HL-60/S4 treated with phorbol 12-myristate 13-acetate at 8.2 ng/mL for 4 days and 3 days (cell line): ENCODE results near the gene ZNF584.
"Not testable (repeated sequence)": the region's sequence is repeated elsewhere in the genome, so short reads cannot be mapped to it uniquely, and the experiment has no call there.

Source experiments
- in situ Hi-C: fragments of 300-500 bp; cut with MboI; formaldehyde crosslinking; loops from 2 replicates; pipeline ENCODE4 v1.15.0; 2022; ENCODE audit warnings: low sequenced_read_pairs

The ZNF584 gene

DNA sequence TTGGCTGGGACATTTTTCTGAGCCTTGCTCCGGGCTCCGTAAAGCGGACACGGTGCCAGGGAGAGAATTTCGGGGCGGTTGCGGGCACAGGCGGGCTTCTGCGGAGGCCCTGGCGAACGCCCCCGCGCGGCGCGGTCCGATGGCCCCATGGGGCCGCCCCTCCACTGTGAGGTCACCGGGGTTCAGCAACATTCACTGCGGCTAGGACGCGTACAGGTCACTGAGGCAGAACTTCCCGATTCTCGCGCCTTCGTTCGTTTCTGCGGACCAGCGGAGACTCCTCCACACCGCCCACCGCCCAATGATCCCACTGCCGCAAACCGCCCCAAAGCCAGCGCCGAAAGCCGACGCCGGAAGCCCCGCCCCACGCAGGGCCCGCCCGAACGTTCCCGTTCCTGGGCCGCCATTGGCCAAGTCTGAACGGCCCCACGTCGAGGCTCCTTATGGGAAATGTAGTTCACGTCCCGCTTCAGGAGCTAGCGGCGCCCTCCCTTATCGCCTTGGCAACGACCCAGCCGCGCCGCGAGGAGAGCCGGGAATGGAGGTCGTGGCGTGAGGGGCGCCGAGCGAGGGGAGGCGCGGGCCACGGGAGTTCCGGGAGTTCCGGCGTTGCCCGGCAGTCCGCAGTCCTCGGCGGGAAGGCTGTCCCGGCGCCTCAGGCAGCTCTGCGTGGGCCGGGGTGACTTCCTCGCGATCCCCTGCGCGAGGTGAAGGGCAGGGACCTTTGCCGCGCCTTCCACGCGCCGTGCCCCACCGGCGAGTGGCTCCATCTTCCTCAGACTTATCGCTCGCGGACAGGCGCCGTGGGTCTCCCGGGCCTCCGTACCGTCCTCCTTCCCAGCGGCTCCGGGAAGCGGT lies at the start of gene ZNF584:
Gene ZNF584 (plus strand): TSS at position 498 of the 858 bp plus-strand sequence. CDS start 499 bp downstream, outside the sequence.
- in situ Hi-C loops = no loop called here

GRCh38 chr19:58361900-58362271 lies 46.6 kb upstream of the ZNF584 start:
- in situ Hi-C loops = no loop called here

- in situ Hi-C loops = no loop called here
These were observed 46.0 kb upstream of the ZNF584 start, which contains the start of gene ZNF497 for GRCh38 chr19:58362272-58362994. Gene ZNF497 (minus strand): TSS chr19:58362751. CDS start chr19:58357635, 5,116 bp downstream.

GRCh38 chr19:58364146-58364545 lies 44.3 kb upstream of the ZNF584 start:
- in situ Hi-C loops = no loop called here

GRCh38 chr19:58366585-58367430 lies 41.6 kb upstream of the ZNF584 start:
- in situ Hi-C loops = no loop called here

GRCh38 chr19:58367698-58368454 lies 40.6 kb upstream of the ZNF584 start:
- in situ Hi-C loops = no loop called here

DNA sequence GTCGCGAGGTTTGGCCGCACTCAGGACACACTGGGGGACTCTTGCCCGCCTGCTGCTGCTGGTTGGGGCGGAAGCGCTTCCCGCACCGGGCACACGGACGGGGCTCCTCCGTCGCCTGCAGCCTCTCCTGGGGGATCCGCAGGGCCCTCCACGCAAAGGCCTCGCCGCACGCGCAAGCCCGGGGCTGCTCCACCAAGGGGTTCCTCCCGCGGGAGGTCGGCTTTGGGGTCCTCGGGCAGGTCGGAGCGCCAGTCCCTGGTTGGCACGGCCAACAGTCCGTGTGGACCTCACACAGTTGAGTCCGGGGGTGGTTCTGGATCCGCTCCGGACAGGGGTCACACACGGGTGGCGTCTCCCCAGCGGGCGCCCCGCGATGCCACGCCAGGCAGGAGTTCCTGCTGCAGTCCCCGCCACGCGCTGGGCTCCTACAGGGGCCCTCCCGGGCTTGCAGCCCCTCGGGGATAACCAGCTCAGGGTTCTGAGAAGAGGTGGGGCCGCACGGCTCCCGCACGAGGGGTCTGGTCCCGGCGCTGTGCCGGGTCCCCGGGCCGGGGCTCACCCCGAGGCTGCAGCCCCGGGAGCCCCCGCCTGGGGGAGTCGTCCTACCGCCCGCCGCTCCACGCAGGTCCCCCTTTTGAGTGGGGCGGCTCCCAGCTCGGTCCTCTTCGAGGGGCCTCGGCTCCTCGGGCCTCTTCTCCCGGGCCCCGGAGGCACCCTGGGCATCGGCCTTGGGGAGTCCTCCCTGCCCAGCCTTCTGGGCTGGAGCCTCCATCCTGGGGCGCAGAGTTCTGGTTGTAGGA lies 39.7 kb upstream of the ZNF584 start:
- in situ Hi-C loops = no loop called here

GRCh38 chr19:58372311-58373133 lies 35.9 kb upstream of the ZNF584 start:
- in situ Hi-C loops = no loop called here

DNA sequence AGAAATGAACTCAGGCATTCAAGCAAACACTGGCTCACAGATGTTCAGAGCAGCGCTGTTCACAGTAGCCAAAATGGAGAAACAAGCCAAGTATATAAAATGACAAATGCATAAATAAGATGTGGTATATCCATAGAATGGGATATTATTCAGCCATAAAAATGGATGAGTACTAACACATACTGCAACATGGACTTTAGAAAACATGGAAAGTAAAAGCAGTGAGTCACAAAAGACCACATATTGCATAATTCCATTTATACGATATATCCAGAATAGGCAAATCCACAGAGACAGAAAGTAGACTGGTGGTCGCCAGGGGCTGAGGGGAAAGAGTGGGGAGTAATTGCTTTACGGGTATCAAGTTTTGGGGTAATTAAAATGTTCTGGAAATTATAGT lies 34.2 kb upstream of the ZNF584 start:
- in situ Hi-C loops = no loop called here

GRCh38 chr19:58376724-58377123 lies 31.7 kb upstream of the ZNF584 start:
- in situ Hi-C loops = not testable (repeated sequence)

DNA sequence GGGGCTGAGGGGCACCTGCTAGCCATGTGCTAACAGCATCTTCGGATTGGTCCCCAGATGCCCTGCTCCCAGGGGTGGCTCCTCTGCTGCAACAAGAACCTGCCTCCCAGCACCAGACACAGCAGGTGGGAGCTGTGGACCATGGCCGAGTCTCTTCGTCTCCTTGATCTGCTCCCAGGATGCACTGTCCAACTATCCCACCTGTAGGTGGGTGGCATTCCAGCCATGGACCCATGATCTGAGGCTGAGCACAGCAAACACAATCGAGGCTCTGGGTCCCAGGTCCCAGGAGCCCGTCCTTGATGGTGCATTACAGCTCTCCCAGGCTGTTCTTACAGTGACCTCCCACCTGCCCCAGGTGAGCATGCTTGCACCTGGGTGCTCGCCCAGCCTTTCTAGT lies 29.2 kb upstream of the ZNF584 start:
- in situ Hi-C loops = no loop called here

DNA sequence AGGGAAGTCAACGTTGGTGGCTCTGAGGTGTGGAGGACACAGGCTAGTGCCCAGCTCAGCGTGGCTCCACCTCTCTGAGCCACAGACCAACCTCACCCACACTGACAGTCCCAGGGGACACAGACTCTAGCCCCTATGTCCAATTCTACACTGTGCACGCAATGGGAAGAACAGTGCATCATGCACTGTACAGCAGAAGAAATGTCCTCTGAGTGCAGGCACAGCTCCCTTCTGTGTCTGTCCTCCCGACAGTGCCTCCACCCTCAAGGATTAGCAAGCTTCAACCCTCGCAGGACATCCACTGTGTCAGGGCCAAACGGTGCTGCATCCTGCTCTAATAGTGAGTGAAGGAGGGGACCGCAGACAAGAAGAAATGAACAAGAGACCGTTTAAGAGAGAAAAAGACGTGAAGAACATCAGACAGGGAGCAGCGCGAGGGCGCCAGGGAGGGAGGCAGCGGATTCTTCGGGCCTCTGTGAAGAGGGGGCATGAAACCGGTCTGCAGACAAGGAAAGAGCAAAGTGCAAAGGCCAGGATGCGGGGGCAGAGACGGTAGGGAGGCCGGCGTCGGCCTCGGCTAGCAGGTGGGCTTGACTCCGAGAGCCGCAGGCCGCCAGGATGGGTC lies 28.3 kb upstream of the ZNF584 start:
- in situ Hi-C loops = no loop called here

- in situ Hi-C loops = no loop called here
These were observed 27.6 kb upstream of the ZNF584 start, which contains the start of gene ZNF837 for GRCh38 chr19:58380662-58381459. Gene ZNF837 (minus strand): TSS chr19:58381030. CDS start chr19:58369332, 11,698 bp downstream.

DNA sequence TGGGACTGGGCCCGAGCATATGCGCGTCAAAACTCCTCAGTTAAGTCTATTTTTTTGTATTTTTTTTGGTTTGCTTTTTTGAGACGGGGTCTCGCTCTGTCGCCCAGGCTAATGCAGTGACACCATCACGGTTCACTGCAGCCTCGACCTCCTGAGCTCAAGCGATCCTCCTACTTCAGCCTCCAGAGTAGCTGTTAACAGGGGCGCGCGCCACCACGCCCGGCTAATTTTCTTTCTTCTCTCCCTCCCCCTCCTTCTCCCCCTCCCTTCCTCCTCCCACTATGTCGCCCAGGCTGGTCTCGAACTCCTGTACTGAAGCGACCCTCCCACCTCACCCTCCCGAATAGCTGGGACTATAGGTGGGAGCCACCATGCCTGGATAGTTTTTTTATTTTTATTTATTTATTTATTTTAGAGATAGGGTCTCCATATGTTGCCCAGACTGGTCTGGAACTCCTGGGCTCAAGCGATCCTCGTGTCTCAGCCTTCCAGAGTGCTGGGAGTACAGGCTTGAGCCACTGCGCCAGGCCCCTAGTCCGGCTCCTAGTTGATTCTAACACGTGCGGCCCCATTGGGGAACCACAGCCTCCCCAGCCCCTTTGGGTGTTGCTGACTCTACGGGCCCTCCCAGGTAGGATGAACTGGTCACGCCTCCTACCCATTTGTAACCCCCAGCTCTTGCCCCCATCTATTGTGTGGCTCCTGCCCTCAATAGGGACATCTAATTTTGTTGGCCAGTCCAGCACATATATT lies 26.8 kb upstream of the ZNF584 start:
- in situ Hi-C loops = no loop called here

- in situ Hi-C loops = no loop called here
These were observed 25.3 kb upstream of the ZNF584 start for GRCh38 chr19:58382997-58383603.

- in situ Hi-C loops = no loop called here
These were observed 23.0 kb upstream of the ZNF584 start for GRCh38 chr19:58385313-58385890.
